HepG2 (cell line): ENCODE data around the gene GHR. TPM values are rescaled to one million over a fixed set of nuclear protein-coding genes. Genes with fewer than 3 reads are reported as not detected.

Experiments
- ATAC-seq: fragments of 200-7000 bp; cut with Tn5 transposase; 3 replicates; pipeline ENCODE4 v1.9.1; 2020; ENCODE audit warnings: mild to moderate bottlenecking, moderate library complexity
- BruUV-seq: library from RNA; stranded (reverse); fragments of 400-500 nt; replicated peaks from 2 replicates; lab custom pipeline; 2021; lab: Mats Ljungman, UMichigan
- CTCF ChIA-PET: fragments of 300-600 bp; formaldehyde crosslinking; extraction: SDS; loops from one replicate; lab custom pipeline; 2021; ENCODE audit warnings: low total read pairs, inconsistent platforms, low intra/inter-chr PET ratio; lab: Yijun Ruan, JAX
- POLR2A ChIA-PET: fragments of 350-600 bp; sonication (Branson Sonifier 250); formaldehyde crosslinking; loops from one replicate; lab custom pipeline; 2020; ENCODE audit warnings: antibody characterized with exemption, inconsistent platforms; lab: Yijun Ruan, JAX
- DNase-seq: peaks from one replicate; pipeline ENCODE4 v3.0.0-alpha.2; 2015; ENCODE audit warnings: low spot score
- FAIRE-seq: peaks from 3 replicates; lab custom pipeline; 2011; peaks lifted over from hg19 to GRCh38; lab: Jason Lieb, UNC
- H2AFZ ChIP-seq: one replicate; pipeline ENCODE4 v1.6.1; 2011; ENCODE audit warnings: low read length, inconsistent platforms
- H3K27ac ChIP-seq: fragments of 300-600 bp; 3 replicates; pipeline ENCODE4 v1.8.0; 2011; ENCODE audit warnings: mixed run types, mild to moderate bottlenecking, mixed read lengths, low read length, inconsistent platforms; ENCODE audit not compliant: insufficient read depth; ENCODE audit errors: extremely low read length
- H3K27me3 ChIP-seq, 2 experiments: fragments of 200-600 bp in 1 of 2; 2 replicates in 1 of 2; 3 replicates in 1 of 2; pipeline versions ENCODE4 v1.6.0 to v1.8.0; 2011; ENCODE audit warnings: low read length in 2 of 2, mild to moderate bottlenecking in 2 of 2, moderate library complexity in 2 of 2, inconsistent platforms in 1 of 2; ENCODE audit not compliant: insufficient read depth in 2 of 2, control insufficient read depth in 1 of 2
- H3K36me3 ChIP-seq, 2 experiments: fragments of 200-600 bp in 1 of 2; replicated peaks in 1 of 2; 2 replicates in 1 of 2; 3 replicates in 1 of 2; pipeline versions ENCODE4 v1.5.1 to v1.8.0; 2011; ENCODE audit warnings: low read length in 2 of 2, inconsistent platforms in 1 of 2; ENCODE audit not compliant: insufficient read depth in 2 of 2, control insufficient read depth in 1 of 2
- H3K4me1 ChIP-seq: 2 replicates; pipeline ENCODE4 v1.5.1; 2012; ENCODE audit warnings: low read length, inconsistent platforms; ENCODE audit not compliant: insufficient read depth
- H3K4me2 ChIP-seq: 2 replicates; pipeline ENCODE4 v1.6.0; 2011; ENCODE audit warnings: low read depth, low read length, inconsistent platforms
- H3K4me3 ChIP-seq, 3 experiments: fragments of 200-600 bp in 1 of 3; sonication (generic), shearing (Covaris generic) in 1 of 3; replicated peaks in 1 of 3; 2 replicates each; pipeline ENCODE4 v1.5.1; 2011 to 2016; ENCODE audit warnings: low read length in 3 of 3, inconsistent platforms in 2 of 3, low read depth in 2 of 3, mild to moderate bottlenecking in 2 of 3, control low read depth in 1 of 3, mixed read lengths in 1 of 3; ENCODE audit not compliant: insufficient read depth in 1 of 3
- H3K79me2 ChIP-seq: one replicate; pipeline ENCODE4 v1.6.1; 2011; ENCODE audit warnings: low read length, inconsistent platforms; ENCODE audit not compliant: insufficient read depth
- H3K9ac ChIP-seq: 2 replicates; pipeline ENCODE4 v1.6.0; 2011; ENCODE audit warnings: mild to moderate bottlenecking, low read depth, low read length, inconsistent platforms; ENCODE audit not compliant: insufficient read depth
- H3K9me3 ChIP-seq: 2 replicates; pipeline ENCODE4 v1.5.1; 2012; ENCODE audit warnings: mild to moderate bottlenecking, low read length
- H4K20me1 ChIP-seq: 2 replicates; pipeline ENCODE4 v1.6.0; 2011; ENCODE audit warnings: inconsistent platforms, mild to moderate bottlenecking, low read length, moderate library complexity; ENCODE audit not compliant: insufficient read depth
- ATF2 ChIP-seq: sonication (generic); formaldehyde crosslinking; IDR thresholded peaks from 2 replicates; pipeline ENCODE4 v1.4.0; 2020; ENCODE audit warnings: missing genetic modification reagents
- CREB3 ChIP-seq: sonication (generic); formaldehyde crosslinking; IDR thresholded peaks from 2 replicates; pipeline ENCODE4 v1.5.0; 2020; ENCODE audit warnings: missing genetic modification reagents
- E2F1 ChIP-seq: sonication (generic); formaldehyde crosslinking; IDR thresholded peaks from 2 replicates; pipeline ENCODE4 v1.5.0; 2020; ENCODE audit warnings: missing genetic modification reagents
- FOXK2 ChIP-seq: fragments of 450-650 bp; IDR thresholded peaks from 2 replicates; pipeline ENCODE4 v1.6.1; 2016
- GRHL1 ChIP-seq: sonication (generic); formaldehyde crosslinking; conservative IDR thresholded peaks from 2 replicates; pipeline ENCODE4 v1.8.0; 2022; ENCODE audit warnings: missing genetic modification reagents
- IRF1 ChIP-seq: sonication (generic); formaldehyde crosslinking; IDR thresholded peaks from 2 replicates; pipeline ENCODE4 v1.4.0; 2020; ENCODE audit warnings: low read depth, mild to moderate bottlenecking, missing genetic modification reagents
- LBX2 ChIP-seq: sonication (generic); formaldehyde crosslinking; IDR thresholded peaks from 2 replicates; pipeline ENCODE4 v1.5.0; 2020; ENCODE audit warnings: missing genetic modification reagents, mild to moderate bottlenecking, borderline replicate concordance
- MAF1 ChIP-seq: sonication (generic); formaldehyde crosslinking; IDR thresholded peaks from 2 replicates; pipeline ENCODE4 v1.5.0; 2020; ENCODE audit warnings: missing genetic modification reagents, borderline replicate concordance
- NCOR1 ChIP-seq: fragments of 200-600 bp; sonication (generic); IDR thresholded peaks from 2 replicates; pipeline ENCODE4 v1.7.0; 2017; ENCODE audit warnings: antibody characterized with exemption, low read length, borderline replicate concordance
- PREB ChIP-seq: sonication (generic); formaldehyde crosslinking; IDR thresholded peaks from 2 replicates; pipeline ENCODE4 v1.4.0; 2020; ENCODE audit warnings: missing genetic modification reagents
- SRSF9 ChIP-seq: fragments of 200-400 bp; formaldehyde crosslinking; IDR thresholded peaks from 2 replicates; pipeline ENCODE4 v1.6.1; 2018; ENCODE audit warnings: borderline replicate concordance, mild to moderate bottlenecking, low read depth, low read length; ENCODE audit not compliant: insufficient read depth, poor library complexity, severe bottlenecking
- TAF15 ChIP-seq: fragments of 200-400 bp; formaldehyde crosslinking; IDR thresholded peaks from one replicate; pipeline ENCODE4 v1.6.1; 2018; ENCODE audit warnings: mild to moderate bottlenecking, low read depth, low read length; ENCODE audit not compliant: poor library complexity, severe bottlenecking
- ZKSCAN5 ChIP-seq: sonication (generic); formaldehyde crosslinking; IDR thresholded peaks from 2 replicates; pipeline ENCODE4 v1.5.1; 2020; ENCODE audit warnings: mild to moderate bottlenecking, missing genetic modification reagents
- ZNF225 ChIP-seq: sonication (generic); formaldehyde crosslinking; IDR thresholded peaks from 2 replicates; pipeline ENCODE4 v1.4.0; 2020; ENCODE audit warnings: mild to moderate bottlenecking, missing genetic modification reagents
- ZNF672 ChIP-seq: sonication (generic); formaldehyde crosslinking; IDR thresholded peaks from 2 replicates; pipeline ENCODE4 v1.8.1; 2022; ENCODE audit warnings: missing genetic modification reagents
- ZNF781 ChIP-seq: sonication (generic); formaldehyde crosslinking; IDR thresholded peaks from 2 replicates; pipeline ENCODE4 v1.5.1; 2020; ENCODE audit warnings: borderline replicate concordance, mild to moderate bottlenecking, missing genetic modification reagents; ENCODE audit errors: not compliant biosample characterization
- WGBS: methylation state at CpG from one replicate; pipeline ENCODE4 v1.1.6; 2017; ENCODE audit warnings: low lambda C conversion rate; 5-methylcytosine and 5-hydroxymethylcytosine counted together
- in situ Hi-C: cut with HindIII; loops from 2 replicates; pipeline ENCODE4 v1.10.0; 2017; ENCODE audit warnings: low pct_unique_long_range_greater_than_20kb; ENCODE audit not compliant: extremely low pct_ligation_motif_present
- intact Hi-C: fragments of 100-400 bp; cut with micrococcal nuclease; formaldehyde crosslinking; loops from one replicate; pipeline ENCODE4 v1.10.0; 2022; ENCODE audit not compliant: unreplicated experiment
- polyA plus RNA-seq, 8 experiments: library from polyadenylated mRNA; depleted of rRNA in 3 of 8; stranded (reverse) in 7 of 8; unstranded in 1 of 8; fragments of >200 nt; fragmentation: Illumina TruSeq in 4 of 8; extraction: Trizol in 4 of 8; gene quantifications; 2 replicates each; pipeline versions ENCODE4 v1.2.1 to v1.2.3, GENCODE V29; 2011 to 2016; ENCODE audit warnings: low read depth in 4 of 8, missing spikeins in 1 of 8, mixed read lengths in 1 of 8; ENCODE audit not compliant: insufficient read depth in 1 of 8
- total RNA-seq, 5 experiments: library from RNA; depleted of rRNA; stranded (reverse); fragments of >200 nt; fragmentation: Illumina TruSeq; extraction: Trizol; gene quantifications; 2 replicates each; pipeline ENCODE4 v1.2.3, GENCODE V29; 2016; ENCODE audit warnings: low read depth in 1 of 5

The GHR gene
- total and polyA plus RNA-seq, 2 of the 13 experiments (the other 11 are each of a cell fraction or from before 2014, with no cell fraction given), result 0.07 TPM; not detected in 1

- H2AFZ ChIP-seq, result no peak overlapping the region
- DNase-seq (no peak), FAIRE-seq (no peak), ATAC-seq (no peak)
- no peaks in the 10 kb centered on the region for H3K79me2 ChIP-seq
- no peaks in the 10 kb centered on the region for H3K36me3 ChIP-seq
- H3K4me1 ChIP-seq, result no peaks in the 10 kb centered on the region
- BruUV-seq, result no TSS peak
- WGBS, result 16% methylated on average over 3 of the region's 8 CpGs
- in situ Hi-C loops, result no loop called here
- H3K4me3 ChIP-seq, result no peak overlapping the region
- POLR2A ChIA-PET, result no interaction called here
- CTCF ChIA-PET, result no interaction called here
- H3K4me2 ChIP-seq, result no peak overlapping the region
- peaks cover 14% of the 10 kb centered on the region for H3K9me3 ChIP-seq
- intact Hi-C loops, result no loop called here
- no peaks in the 10 kb centered on the region; a peak in 1 of 5 replicates for H3K27me3 ChIP-seq
- H3K27ac ChIP-seq, result no peak overlapping the region
- H3K9ac ChIP-seq, result no peak overlapping the region
- no peaks in the 10 kb centered on the region for H4K20me1 ChIP-seq
- no peak for TF ChIP-seq MAF1 (CRISPR knock-in tag)
- TF ChIP-seq SRSF9, result no peak
- no peak for TF ChIP-seq ZNF781
- no peak for TF ChIP-seq ATF2
- TF ChIP-seq PREB (CRISPR knock-in tag), result no peak
- TF ChIP-seq CREB3, result no peak
- no peak for TF ChIP-seq ZKSCAN5 (CRISPR knock-in tag)
- TF ChIP-seq ZNF672 (CRISPR knock-in tag), result no peak
- TF ChIP-seq IRF1 (CRISPR knock-in tag), result no peak
- no peak for TF ChIP-seq GRHL1 (CRISPR knock-in tag)
- no peak for TF ChIP-seq E2F1 (CRISPR knock-in tag)
- no peak for TF ChIP-seq FOXK2
- no peak for TF ChIP-seq NCOR1
- no peak for TF ChIP-seq ZNF225 (CRISPR knock-in tag)
- no peak for TF ChIP-seq LBX2 (CRISPR knock-in tag)
- TF ChIP-seq TAF15, result no peak
These were observed 26.0 kb upstream of the GHR start for GRCh38 chr5:42397267-42397666.
